ENCODE results near the gene TESPA1.

- TF ChIP-seq CTCF (IDR thresholded peaks at IDR 0.05) (no peak), POLR2AphosphoS5 (IDR thresholded peaks at IDR 0.05; ENCODE audit: low read depth, low read length) (no peak)
These were observed 49.2 kb downstream of the TESPA1 start for GRCh38 chr12:54935235-54935951.
